GM12873 (cell line): ENCODE results near the gene ELMO1.

ENCODE experiments used
- CTCF ChIP-seq: IDR thresholded peaks from 2 replicates; pipeline ENCODE4 v1.5.1; 2012; ENCODE audit warnings: low read depth, mild to moderate bottlenecking, moderate library complexity, low read length, control low read depth; ENCODE audit not compliant: insufficient read depth; ENCODE audit errors: missing control alignments

Gene ELMO1

GRCh38 chr7:36863901-36864701, 584.6 kb downstream of the ELMO1 start:
- no peak for TF ChIP-seq CTCF

- TF ChIP-seq CTCF: no peak
Observed at GRCh38 chr7:36862771-36863261, 585.8 kb downstream of the ELMO1 start.

GRCh38 chr7:36861656-36862055, 587.0 kb downstream of the ELMO1 start:
- no peak for TF ChIP-seq CTCF

- no peak for TF ChIP-seq CTCF
Observed at GRCh38 chr7:36860681-36861080, 588.0 kb downstream of the ELMO1 start.

- no peak for TF ChIP-seq CTCF
Observed at GRCh38 chr7:36855330-36855729, 593.3 kb downstream of the ELMO1 start.

- TF ChIP-seq CTCF: no peak
Observed at GRCh38 chr7:36854652-36855051, 594.0 kb downstream of the ELMO1 start.

GRCh38 chr7:36852931-36853330, 595.7 kb downstream of the ELMO1 start:
- TF ChIP-seq CTCF: no peak
